Astrocyte (in vitro differentiated cells and primary cell): ENCODE data around the gene EPN2.

ENCODE experiments used
- EZH2 ChIP-seq: IDR thresholded peaks from 2 replicates; pipeline ENCODE4 v1.6.1; 2012; ENCODE audit warnings: mild to moderate bottlenecking, low read length, inconsistent platforms; ENCODE audit not compliant: insufficient read depth
- TF ChIP-seq, protein P1 (sequence below): IDR thresholded peaks from 2 replicates; pipeline ENCODE4 v1.5.1; 2011; ENCODE audit warnings: low read depth, mild to moderate bottlenecking, inconsistent platforms, low read length, moderate library complexity; ENCODE audit not compliant: insufficient read depth

- TF ChIP-seq, protein P1, sequence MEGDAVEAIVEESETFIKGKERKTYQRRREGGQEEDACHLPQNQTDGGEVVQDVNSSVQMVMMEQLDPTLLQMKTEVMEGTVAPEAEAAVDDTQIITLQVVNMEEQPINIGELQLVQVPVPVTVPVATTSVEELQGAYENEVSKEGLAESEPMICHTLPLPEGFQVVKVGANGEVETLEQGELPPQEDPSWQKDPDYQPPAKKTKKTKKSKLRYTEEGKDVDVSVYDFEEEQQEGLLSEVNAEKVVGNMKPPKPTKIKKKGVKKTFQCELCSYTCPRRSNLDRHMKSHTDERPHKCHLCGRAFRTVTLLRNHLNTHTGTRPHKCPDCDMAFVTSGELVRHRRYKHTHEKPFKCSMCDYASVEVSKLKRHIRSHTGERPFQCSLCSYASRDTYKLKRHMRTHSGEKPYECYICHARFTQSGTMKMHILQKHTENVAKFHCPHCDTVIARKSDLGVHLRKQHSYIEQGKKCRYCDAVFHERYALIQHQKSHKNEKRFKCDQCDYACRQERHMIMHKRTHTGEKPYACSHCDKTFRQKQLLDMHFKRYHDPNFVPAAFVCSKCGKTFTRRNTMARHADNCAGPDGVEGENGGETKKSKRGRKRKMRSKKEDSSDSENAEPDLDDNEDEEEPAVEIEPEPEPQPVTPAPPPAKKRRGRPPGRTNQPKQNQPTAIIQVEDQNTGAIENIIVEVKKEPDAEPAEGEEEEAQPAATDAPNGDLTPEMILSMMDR = no peak
- TF ChIP-seq EZH2 = no peak
Measured at GRCh38 chr17:19307521-19307920, 70.4 kb downstream of the EPN2 start.
